HepG2 (cell line): Measurements from ENCODE around the gene SLC25A15. TPM values are rescaled to one million over a fixed set of nuclear protein-coding genes. Genes with fewer than 3 reads are reported as not detected.

Experiments used
- ARID2 ChIP-seq: sonication (generic); formaldehyde crosslinking; IDR thresholded peaks from 2 replicates; pipeline ENCODE4 v1.8.1; 2022; ENCODE audit warnings: mild to moderate bottlenecking, missing genetic modification reagents, borderline replicate concordance
- ASH2L ChIP-seq: fragments of 300-600, 200-600 bp; sonication (generic); IDR thresholded peaks from 2 replicates; pipeline ENCODE4 v1.7.0; 2017; ENCODE audit warnings: low read depth, mild to moderate bottlenecking, moderate library complexity, mixed read lengths, low read length; ENCODE audit not compliant: insufficient read length
- CCAR2 ChIP-seq: fragments of 200-400 bp; formaldehyde crosslinking; optimal IDR thresholded peaks from 2 replicates; pipeline ENCODE3; 2018; ENCODE audit warnings: low read depth, mild to moderate bottlenecking, low read length, moderate library complexity
- DPF2 ChIP-seq: sonication (generic); formaldehyde crosslinking; IDR thresholded peaks from 2 replicates; pipeline ENCODE4 v1.4.0; 2020; ENCODE audit warnings: mild to moderate bottlenecking, low read depth, missing genetic modification reagents, borderline replicate concordance
- MEIS2 ChIP-seq: sonication (generic); formaldehyde crosslinking; IDR thresholded peaks from 2 replicates; pipeline ENCODE4 v1.9.0; 2021; ENCODE audit warnings: mild to moderate bottlenecking, missing genetic modification reagents
- RAD21 ChIP-seq: fragments of 450-650 bp; formaldehyde crosslinking; IDR thresholded peaks from 2 replicates; pipeline ENCODE4 v1.5.0; 2020; ENCODE audit warnings: mild to moderate bottlenecking
- U2AF1 ChIP-seq: fragments of 200-400 bp; formaldehyde crosslinking; optimal IDR thresholded peaks from 2 replicates; pipeline ENCODE3; 2017; ENCODE audit warnings: mild to moderate bottlenecking, low read depth, low read length
- ZBTB20 ChIP-seq: sonication (generic); formaldehyde crosslinking; IDR thresholded peaks from 2 replicates; pipeline ENCODE4 v1.8.1; 2023; ENCODE audit warnings: missing genetic modification reagents, low read depth, mild to moderate bottlenecking, borderline replicate concordance
- ZNF207 ChIP-seq: fragments of 450-650 bp; IDR thresholded peaks from 2 replicates; pipeline ENCODE4 v1.6.1; 2016; ENCODE audit warnings: antibody characterized with exemption, borderline replicate concordance
- ZNF468 ChIP-seq: sonication (generic); formaldehyde crosslinking; IDR thresholded peaks from 2 replicates; pipeline ENCODE4 v1.8.0; 2022; ENCODE audit warnings: mild to moderate bottlenecking, moderate library complexity, missing genetic modification reagents
- ZNF562 ChIP-seq: sonication (generic); formaldehyde crosslinking; IDR thresholded peaks from 2 replicates; pipeline ENCODE4 v1.8.0; 2022; ENCODE audit warnings: missing genetic modification reagents, borderline replicate concordance
- polyA plus RNA-seq, 8 experiments: library from polyadenylated mRNA; depleted of rRNA in 3 of 8; stranded (reverse) in 7 of 8; unstranded in 1 of 8; fragments of >200 nt; fragmentation: Illumina TruSeq in 4 of 8; extraction: Trizol in 4 of 8; gene quantifications; 2 replicates each; pipeline versions ENCODE4 v1.2.1 to v1.2.3, GENCODE V29; 2011 to 2016; ENCODE audit warnings: low read depth in 4 of 8, missing spikeins in 1 of 8, mixed read lengths in 1 of 8; ENCODE audit not compliant: insufficient read depth in 1 of 8
- total RNA-seq, 5 experiments: library from RNA; depleted of rRNA; stranded (reverse); fragments of >200 nt; fragmentation: Illumina TruSeq; extraction: Trizol; gene quantifications; 2 replicates each; pipeline ENCODE4 v1.2.3, GENCODE V29; 2016; ENCODE audit warnings: low read depth in 1 of 5
- TF ChIP-seq, protein P1 (sequence below): sonication (generic); formaldehyde crosslinking; IDR thresholded peaks from 2 replicates; pipeline ENCODE4 v1.8.1; 2023; ENCODE audit warnings: mild to moderate bottlenecking, moderate library complexity, missing genetic modification reagents
- TF ChIP-seq, protein P2 (sequence below): sonication (generic); formaldehyde crosslinking; IDR thresholded peaks from 2 replicates; pipeline ENCODE4 v1.9.0; 2021; ENCODE audit warnings: missing genetic modification reagents, mild to moderate bottlenecking, borderline replicate concordance
- TF ChIP-seq, protein P3 (sequence below): sonication (generic); formaldehyde crosslinking; conservative IDR thresholded peaks from 2 replicates; pipeline ENCODE4 v1.4.0; 2020; ENCODE audit warnings: mild to moderate bottlenecking, missing genetic modification reagents, moderate library complexity
- TF ChIP-seq, protein P4 (sequence below): sonication (generic); formaldehyde crosslinking; IDR thresholded peaks from 2 replicates; pipeline ENCODE4 v1.5.0; 2020; ENCODE audit warnings: mild to moderate bottlenecking, missing genetic modification reagents, borderline replicate concordance
- TF ChIP-seq, protein P5 (sequence below): IDR thresholded peaks from 2 replicates; pipeline ENCODE4 v1.6.1; 2016; ENCODE audit warnings: missing compliant biosample characterization, missing genetic modification reagents, borderline replicate concordance

The SLC25A15 gene
- total and polyA plus RNA-seq, 2 of the 13 experiments (the other 11 are each of a cell fraction or from before 2014, with no cell fraction given) = 17.3 to 39.1 TPM

DNA sequence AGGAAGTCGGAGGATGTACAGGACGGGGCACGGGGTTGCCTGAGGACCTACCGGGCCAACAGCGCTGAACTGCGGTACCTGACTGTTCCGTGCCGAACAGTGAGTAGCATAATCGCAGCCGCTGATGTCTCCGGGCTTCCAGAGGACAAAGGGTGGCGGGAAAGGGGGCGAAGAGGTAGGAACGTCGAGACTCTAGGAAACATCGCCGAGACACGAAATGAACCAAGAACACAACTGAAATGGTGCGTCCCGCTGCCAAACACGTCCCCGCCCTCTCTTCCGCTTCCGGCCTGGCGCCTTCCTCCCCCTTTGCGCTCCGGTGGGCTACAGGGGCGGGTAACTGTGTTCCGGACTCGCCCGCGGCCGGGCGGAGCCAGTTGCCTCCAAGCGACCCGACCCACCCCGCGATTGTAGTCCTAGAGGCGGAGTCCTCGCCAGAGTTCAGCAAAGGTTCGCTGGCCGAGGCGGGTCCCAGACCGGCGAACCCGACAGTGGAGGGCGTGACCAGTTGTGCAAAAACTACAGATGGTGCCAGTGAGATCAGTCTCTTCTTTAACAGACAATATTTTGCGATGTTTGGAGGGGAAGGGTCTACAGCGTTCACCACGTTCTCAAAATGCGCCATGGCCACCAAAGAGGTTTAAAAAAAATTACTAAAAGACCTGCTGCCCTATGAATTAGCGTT lies 18.3 kb upstream of the SLC25A15 start, which contains the start of gene MRPS31 (continued):
- TF ChIP-seq, protein P1, sequence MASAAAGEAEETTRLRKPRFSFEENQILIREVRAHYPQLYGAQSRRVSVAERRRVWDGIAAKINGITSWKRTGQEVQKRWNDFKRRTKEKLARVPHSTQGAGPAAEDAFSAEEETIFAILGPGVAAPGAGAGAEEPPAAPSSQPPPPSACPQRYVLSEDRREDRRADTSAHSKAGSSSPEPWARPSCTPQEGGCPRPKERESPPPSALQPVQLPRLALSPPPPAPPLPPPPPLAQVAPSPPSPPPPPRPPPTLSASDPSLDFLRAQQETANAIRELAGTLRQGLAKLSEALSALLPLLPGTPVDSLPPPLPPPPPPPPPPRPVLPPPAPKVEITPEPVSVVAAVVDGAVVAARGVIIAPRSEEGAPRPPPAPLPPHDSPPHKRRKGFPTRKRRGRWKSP (CRISPR knock-in tag) = peak; percentile 82
- peak; percentile 72 for TF ChIP-seq RAD21
- TF ChIP-seq, protein P2, sequence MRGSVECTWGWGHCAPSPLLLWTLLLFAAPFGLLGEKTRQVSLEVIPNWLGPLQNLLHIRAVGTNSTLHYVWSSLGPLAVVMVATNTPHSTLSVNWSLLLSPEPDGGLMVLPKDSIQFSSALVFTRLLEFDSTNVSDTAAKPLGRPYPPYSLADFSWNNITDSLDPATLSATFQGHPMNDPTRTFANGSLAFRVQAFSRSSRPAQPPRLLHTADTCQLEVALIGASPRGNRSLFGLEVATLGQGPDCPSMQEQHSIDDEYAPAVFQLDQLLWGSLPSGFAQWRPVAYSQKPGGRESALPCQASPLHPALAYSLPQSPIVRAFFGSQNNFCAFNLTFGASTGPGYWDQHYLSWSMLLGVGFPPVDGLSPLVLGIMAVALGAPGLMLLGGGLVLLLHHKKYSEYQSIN (CRISPR knock-in tag) = no peak
- TF ChIP-seq U2AF1 = peak; percentile 97
- no peak for TF ChIP-seq ZNF562 (CRISPR knock-in tag)
- TF ChIP-seq, protein P3, sequence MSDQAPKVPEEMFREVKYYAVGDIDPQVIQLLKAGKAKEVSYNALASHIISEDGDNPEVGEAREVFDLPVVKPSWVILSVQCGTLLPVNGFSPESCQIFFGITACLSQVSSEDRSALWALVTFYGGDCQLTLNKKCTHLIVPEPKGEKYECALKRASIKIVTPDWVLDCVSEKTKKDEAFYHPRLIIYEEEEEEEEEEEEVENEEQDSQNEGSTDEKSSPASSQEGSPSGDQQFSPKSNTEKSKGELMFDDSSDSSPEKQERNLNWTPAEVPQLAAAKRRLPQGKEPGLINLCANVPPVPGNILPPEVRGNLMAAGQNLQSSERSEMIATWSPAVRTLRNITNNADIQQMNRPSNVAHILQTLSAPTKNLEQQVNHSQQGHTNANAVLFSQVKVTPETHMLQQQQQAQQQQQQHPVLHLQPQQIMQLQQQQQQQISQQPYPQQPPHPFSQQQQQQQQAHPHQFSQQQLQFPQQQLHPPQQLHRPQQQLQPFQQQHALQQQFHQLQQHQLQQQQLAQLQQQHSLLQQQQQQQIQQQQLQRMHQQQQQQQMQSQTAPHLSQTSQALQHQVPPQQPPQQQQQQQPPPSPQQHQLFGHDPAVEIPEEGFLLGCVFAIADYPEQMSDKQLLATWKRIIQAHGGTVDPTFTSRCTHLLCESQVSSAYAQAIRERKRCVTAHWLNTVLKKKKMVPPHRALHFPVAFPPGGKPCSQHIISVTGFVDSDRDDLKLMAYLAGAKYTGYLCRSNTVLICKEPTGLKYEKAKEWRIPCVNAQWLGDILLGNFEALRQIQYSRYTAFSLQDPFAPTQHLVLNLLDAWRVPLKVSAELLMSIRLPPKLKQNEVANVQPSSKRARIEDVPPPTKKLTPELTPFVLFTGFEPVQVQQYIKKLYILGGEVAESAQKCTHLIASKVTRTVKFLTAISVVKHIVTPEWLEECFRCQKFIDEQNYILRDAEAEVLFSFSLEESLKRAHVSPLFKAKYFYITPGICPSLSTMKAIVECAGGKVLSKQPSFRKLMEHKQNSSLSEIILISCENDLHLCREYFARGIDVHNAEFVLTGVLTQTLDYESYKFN (CRISPR knock-in tag) = peak; percentile 73
- peak; percentile 36; the same call in 1 of the 2 replicates for TF ChIP-seq DPF2 (CRISPR knock-in tag)
- TF ChIP-seq ZBTB20 (CRISPR knock-in tag) = peak; percentile 80
- no peak for TF ChIP-seq ZNF468 (CRISPR knock-in tag)
- TF ChIP-seq ASH2L = peak; percentile 100
- TF ChIP-seq, protein P4, sequence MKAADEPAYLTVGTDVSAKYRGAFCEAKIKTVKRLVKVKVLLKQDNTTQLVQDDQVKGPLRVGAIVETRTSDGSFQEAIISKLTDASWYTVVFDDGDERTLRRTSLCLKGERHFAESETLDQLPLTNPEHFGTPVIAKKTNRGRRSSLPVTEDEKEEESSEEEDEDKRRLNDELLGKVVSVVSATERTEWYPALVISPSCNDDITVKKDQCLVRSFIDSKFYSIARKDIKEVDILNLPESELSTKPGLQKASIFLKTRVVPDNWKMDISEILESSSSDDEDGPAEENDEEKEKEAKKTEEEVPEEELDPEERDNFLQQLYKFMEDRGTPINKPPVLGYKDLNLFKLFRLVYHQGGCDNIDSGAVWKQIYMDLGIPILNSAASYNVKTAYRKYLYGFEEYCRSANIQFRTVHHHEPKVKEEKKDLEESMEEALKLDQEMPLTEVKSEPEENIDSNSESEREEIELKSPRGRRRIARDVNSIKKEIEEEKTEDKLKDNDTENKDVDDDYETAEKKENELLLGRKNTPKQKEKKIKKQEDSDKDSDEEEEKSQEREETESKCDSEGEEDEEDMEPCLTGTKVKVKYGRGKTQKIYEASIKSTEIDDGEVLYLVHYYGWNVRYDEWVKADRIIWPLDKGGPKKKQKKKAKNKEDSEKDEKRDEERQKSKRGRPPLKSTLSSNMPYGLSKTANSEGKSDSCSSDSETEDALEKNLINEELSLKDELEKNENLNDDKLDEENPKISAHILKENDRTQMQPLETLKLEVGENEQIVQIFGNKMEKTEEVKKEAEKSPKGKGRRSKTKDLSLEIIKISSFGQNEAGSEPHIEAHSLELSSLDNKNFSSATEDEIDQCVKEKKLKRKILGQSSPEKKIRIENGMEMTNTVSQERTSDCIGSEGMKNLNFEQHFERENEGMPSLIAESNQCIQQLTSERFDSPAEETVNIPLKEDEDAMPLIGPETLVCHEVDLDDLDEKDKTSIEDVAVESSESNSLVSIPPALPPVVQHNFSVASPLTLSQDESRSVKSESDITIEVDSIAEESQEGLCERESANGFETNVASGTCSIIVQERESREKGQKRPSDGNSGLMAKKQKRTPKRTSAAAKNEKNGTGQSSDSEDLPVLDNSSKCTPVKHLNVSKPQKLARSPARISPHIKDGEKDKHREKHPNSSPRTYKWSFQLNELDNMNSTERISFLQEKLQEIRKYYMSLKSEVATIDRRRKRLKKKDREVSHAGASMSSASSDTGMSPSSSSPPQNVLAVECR (CRISPR knock-in tag) = peak; percentile 94
- TF ChIP-seq, protein P5, sequence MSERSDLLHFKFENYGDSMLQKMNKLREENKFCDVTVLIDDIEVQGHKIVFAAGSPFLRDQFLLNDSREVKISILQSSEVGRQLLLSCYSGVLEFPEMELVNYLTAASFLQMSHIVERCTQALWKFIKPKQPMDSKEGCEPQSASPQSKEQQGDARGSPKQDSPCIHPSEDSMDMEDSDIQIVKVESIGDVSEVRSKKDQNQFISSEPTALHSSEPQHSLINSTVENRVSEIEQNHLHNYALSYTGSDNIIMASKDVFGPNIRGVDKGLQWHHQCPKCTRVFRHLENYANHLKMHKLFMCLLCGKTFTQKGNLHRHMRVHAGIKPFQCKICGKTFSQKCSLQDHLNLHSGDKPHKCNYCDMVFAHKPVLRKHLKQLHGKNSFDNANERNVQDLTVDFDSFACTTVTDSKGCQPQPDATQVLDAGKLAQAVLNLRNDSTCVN (CRISPR knock-in tag) = peak; percentile 80; the same call in 1 of the 2 replicates
- peak; percentile 91 for TF ChIP-seq MEIS2 (CRISPR knock-in tag)
- TF ChIP-seq CCAR2 = peak; percentile 98
- no peak for TF ChIP-seq ARID2
- no peak for TF ChIP-seq ZNF207
